HAP-1 (cell line): ENCODE data around the gene S100A2.

Source experiments
- DNase-seq, 2 experiments: peaks; one replicate each; pipeline ENCODE4 v3.0.0-alpha.2; 2016 to 2020; ENCODE audit warnings: low spot score in 2 of 2
- H3K27me3 ChIP-seq: fragments of 250-450 bp; sonication (Bioruptor Pico); 2 replicates; pipeline ENCODE4 v1.5.1; 2020; ENCODE audit warnings: low read depth, mild to moderate bottlenecking, moderate library complexity
- H3K36me3 ChIP-seq: fragments of 250-450 bp; sonication (Bioruptor Pico); replicated peaks from 2 replicates; pipeline ENCODE4 v1.5.1; 2020; ENCODE audit warnings: mild to moderate bottlenecking
- H3K4me1 ChIP-seq: fragments of 250-450 bp; sonication (Bioruptor Pico); 2 replicates; pipeline ENCODE4 v1.5.1; 2020; ENCODE audit warnings: mild to moderate bottlenecking
- H3K4me3 ChIP-seq: fragments of 250-450 bp; sonication (Bioruptor Pico); 2 replicates; pipeline ENCODE4 v1.5.1; 2020; ENCODE audit warnings: mild to moderate bottlenecking, moderate library complexity
- H3K9me3 ChIP-seq: fragments of 250-450 bp; sonication (Bioruptor Pico); 2 replicates; pipeline ENCODE4 v1.5.1; 2020; ENCODE audit warnings: mild to moderate bottlenecking, moderate library complexity
- in situ Hi-C: fragments of 300-500 bp; cut with MboI; formaldehyde crosslinking; loops from 3 replicates; pipeline ENCODE4 v1.14.3; 2020; ENCODE audit warnings: low sequenced_read_pairs, inconsistent platforms, mixed read lengths

Gene S100A2

DNA sequence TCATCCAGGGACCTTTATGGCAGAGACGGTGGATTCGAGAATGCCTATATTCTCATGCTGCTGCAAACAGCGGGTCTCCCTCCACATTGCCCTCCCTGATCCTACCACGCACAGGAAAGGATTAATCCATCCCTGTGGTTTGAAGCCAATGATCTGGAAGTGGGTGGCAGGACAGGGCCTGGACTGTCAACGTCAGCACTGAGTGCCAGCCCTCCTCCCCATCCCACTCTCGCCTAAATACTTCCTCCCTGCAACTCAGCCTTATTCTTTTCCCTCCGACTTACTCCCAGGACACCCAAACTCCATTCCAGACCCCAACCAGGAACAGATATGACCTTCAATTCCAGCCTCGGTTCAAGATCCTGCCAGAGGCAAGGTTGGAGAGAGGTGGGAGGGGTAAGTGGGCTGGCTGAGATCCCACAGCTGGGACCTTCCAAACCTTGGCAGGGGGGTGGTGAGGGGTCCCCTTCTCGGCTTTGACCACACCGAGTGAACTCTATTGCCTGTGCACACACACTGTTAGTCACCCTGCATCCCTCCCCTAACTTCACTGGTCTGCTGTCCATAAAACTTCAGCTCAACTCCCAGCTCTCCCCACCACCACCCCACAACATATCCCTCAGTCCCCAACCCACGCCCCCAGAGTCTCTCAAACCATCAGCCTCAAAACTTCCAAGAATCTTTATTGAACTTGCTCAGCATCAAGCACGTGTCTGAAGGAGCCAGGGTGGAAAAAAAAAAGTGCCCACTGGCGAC, 22.5 kb downstream of the S100A2 start:
- no peaks in the 10 kb centered on the region for H3K36me3 ChIP-seq
- H3K27me3 ChIP-seq, result no peaks in the 10 kb centered on the region
- no peak for DNase-seq
- in situ Hi-C loops, result no loop called here
- H3K4me3 ChIP-seq, result no peak overlapping the region
- H3K4me1 ChIP-seq, result peaks cover 16% of the 10 kb centered on the region
- H3K9me3 ChIP-seq, result no peaks in the 10 kb centered on the region

DNA sequence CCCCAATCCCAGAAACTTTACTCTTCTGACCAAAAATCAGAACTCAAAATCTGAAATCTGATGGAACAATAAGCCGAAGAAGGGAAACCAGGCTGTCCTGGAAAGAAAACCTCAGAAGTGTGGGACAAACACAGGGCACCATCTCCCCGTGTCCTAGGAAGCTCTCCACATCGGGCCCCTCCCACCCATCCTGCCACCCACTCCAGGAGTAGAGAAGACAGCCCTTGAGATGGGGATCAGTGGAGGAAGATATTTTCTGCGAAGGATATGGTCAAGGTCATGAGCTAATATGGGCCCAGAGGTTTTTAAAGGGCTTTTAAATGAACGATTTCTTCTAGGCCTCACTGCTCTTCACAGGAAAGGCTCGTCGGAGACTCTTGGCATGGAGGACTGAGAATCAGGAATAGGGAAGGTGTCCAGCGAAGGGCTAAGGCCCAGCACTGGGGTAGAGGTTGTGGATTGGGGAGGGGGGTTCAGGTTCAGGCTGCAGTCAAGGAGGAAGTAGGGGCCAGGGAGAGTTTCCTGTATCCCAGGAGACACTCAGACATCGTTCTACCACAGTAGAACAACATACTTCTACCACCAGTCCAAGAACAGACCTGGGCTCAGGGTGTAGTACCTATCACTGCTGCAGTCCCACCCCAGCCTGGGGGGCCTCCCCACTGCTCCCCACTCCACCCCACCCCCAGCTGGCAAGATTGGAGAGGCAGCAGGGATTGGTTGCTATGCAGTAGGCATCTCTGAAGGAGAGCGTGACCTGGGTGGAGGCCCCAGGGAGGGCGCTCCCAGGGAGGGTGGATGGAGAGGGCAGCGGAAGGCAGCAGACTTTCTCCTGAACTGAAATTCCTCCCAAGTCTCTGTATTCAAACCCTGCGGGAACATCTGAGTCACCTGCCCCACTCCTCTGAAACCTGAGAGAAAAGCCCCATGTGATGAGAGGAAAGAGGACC, 23.7 kb downstream of the S100A2 start:
- H3K36me3 ChIP-seq, result no peaks in the 10 kb centered on the region
- peaks cover 17% of the 10 kb centered on the region for H3K4me1 ChIP-seq
- in situ Hi-C loops, result no loop called here
- H3K9me3 ChIP-seq, result no peaks in the 10 kb centered on the region
- H3K27me3 ChIP-seq, result no peaks in the 10 kb centered on the region
- H3K4me3 ChIP-seq, result no peak overlapping the region
- DNase-seq, result no peak

DNA sequence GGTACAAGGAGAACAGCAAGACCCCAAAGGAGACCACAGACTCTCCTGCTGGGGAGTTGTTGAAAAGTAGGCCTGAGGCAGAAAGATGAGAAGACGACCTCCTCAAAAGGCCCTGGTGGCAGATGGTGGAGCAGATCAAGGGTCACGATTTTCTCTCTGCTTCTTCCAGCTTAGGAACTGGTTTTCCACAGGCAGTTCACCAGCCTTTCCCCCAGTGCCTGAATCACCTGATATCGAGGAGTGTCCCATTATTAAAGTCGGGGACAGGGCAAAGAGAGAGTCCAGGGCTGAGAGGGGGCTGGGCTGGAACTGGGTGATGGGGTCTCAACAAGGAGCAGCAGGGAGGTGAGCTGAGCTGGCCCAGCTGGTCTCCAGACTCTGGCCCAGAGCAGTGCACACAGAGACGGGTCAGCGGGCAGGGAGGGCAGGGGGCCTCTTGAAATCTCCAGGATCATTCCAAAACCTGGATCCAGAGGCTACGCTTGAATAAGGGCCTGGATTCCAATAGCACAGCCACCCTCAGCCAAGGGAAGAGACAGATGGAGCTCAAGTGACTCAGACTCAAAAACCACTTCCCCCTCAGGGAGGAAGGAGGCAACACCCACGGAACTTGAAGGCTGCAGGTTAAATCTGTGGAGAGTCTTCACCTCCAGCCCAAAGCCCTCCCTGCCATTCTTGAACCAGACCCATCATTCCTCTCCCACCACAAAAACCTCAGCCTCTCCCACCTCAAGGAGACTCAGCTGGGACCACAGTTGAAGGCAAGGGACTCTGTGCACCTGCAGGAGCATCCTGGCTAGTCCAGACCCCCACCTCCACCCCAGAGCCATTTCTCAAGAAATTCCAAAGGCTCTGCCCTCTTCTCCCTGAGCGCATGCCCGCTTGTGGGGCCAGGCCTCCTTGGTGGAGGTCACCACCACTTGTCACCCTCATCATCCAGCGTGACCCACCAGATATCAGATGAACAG, 25.0 kb downstream of the S100A2 start, which contains the start of gene S100A5:
S100A5 (minus strand) TSS at position 541 of the 968 bp plus-strand sequence. CDS start 743 bp downstream, outside the sequence.
- peaks cover 24% of the 10 kb centered on the region for H3K4me1 ChIP-seq
- in situ Hi-C loops, result no loop called here
- H3K27me3 ChIP-seq, result no peaks in the 10 kb centered on the region
- H3K9me3 ChIP-seq, result no peaks in the 10 kb centered on the region
- no peak within 1 kb of the TSS for H3K4me3 ChIP-seq
- H3K36me3 ChIP-seq, result no peaks in the 10 kb centered on the region
- no peak for DNase-seq

DNA sequence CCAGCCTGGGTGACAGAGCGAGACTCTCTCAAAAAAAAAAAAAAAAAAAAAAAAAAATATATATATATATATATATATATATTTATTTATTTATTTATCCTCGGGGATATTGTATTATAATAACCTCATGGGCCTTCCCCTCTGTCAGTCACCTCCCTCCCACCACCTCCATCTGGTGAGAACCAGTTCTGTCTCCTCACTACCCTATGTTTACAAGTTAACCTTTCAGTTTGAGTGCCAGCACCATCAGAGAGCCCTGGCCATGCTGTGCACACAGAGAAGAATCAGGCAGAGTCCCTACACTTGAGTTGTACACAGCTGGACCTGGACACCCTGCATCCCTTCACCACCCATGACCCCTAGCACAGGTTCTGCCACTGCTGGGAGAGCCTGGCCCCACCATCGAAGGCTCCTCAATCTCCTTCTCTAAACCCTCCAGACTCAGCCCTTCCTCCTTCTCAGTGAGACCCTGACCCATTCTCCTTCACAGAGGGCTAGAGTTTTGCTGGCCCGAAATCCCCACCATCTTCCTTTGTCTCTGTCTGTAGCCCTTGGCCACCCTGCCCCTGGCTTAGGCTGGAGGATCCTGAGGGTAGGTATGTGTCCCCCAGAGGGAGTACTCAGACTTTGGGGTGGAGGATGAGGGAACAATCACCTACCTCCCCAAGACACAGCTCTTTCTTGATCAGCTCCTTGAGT, 26.1 kb downstream of the S100A2 start:
- Histone ChIP-seq H3K36me3 (no peaks in the 10 kb centered on the region), H3K9me3 (no peaks in the 10 kb centered on the region), H3K4me1 (peaks cover 15% of the 10 kb centered on the region), H3K4me3 (no peak overlapping the region), H3K27me3 (no peaks in the 10 kb centered on the region)
- in situ Hi-C loops, result no loop called here
- no peak for DNase-seq

DNA sequence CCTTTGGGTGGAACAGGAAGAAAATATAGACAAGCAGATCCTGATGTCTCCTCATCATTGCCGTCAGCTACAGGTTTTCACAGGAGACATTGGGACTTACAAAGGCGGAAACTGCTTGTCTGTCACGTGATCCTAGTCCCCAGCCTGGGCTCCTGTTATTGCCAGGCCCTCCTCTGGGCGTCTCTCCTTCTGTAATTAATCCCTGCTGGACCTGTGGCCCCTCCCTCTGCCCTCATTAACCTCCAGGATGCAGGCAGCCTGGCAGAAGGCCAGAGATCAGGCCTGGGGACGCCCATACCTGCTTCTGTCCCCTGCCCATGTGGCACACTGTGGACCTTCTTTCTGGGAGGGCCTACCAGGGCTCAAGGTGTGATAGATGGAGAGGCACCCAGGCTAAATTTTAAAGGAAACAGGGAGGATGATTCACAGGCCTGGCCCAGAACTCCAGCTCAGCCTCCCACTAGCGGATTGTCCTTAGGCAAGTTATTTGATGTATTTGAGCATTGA, 27.3 kb downstream of the S100A2 start:
- H3K27me3 ChIP-seq, result no peaks in the 10 kb centered on the region
- in situ Hi-C loops, result no loop called here
- no peaks in the 10 kb centered on the region for H3K9me3 ChIP-seq
- DNase-seq, result peak; percentile 43 to 75
- no peak overlapping the region for H3K4me3 ChIP-seq
- peaks cover 13% of the 10 kb centered on the region for H3K4me1 ChIP-seq
- no peaks in the 10 kb centered on the region for H3K36me3 ChIP-seq

DNA sequence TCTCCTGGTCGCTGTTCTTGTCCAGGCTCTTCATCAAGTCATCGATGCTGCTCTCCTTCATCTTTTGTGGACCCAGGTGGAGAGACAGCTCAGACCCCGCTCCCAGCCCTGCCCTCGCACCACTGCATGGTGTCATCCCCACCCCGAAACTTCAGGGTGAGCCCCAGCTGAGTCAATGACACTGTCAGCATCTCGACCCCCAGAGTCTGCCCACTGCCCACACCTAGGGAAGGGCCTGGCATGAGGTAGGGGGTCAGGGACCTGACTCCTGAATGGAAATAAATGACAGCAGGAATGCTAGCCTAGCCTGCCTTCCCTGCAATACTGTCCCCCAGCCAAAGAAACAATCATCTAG, 28.3 kb downstream of the S100A2 start:
- DNase-seq, result no peak
- Histone ChIP-seq H3K4me1 (peaks cover 13% of the 10 kb centered on the region), H3K4me3 (no peak overlapping the region), H3K27me3 (no peaks in the 10 kb centered on the region), H3K36me3 (no peaks in the 10 kb centered on the region), H3K9me3 (no peaks in the 10 kb centered on the region)
- in situ Hi-C loops, result no loop called here

DNA sequence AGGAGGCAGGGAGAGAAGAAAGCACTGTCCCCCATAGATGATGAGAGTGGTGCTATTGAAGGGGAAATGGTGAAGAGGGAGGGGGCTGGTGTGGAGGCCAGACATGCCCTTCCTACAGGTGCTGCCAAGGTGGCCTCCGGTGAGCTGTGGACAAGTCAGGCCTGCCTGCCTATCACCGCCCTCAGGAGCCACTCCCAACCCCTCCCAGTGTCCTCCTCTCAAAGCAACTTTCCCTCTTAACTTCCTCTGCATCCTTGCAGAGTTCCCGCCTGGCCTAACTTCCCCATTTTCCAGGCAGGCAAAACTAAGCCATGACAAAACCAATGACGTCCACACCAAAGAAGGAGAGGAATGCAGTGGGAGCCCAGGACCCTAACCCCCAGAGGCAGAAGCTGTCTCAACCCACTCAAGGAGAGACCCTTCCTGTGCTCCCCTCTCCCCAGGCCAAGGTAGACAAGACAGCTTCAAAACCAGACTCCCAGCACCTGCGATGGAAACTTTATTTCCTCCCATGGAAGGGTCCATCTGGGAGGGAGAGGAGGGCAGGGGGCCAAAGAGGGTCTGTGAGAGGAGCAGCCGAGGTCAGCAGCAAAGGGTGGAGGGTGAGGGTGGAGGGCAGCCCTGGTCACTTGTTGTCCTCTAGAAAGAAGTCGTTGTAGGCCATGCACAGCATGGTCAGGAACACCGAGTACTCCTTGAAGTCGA, 28.8 kb downstream of the S100A2 start:
- Histone ChIP-seq H3K27me3 (no peaks in the 10 kb centered on the region), H3K4me3 (no peak overlapping the region), H3K36me3 (no peaks in the 10 kb centered on the region), H3K4me1 (peaks cover 13% of the 10 kb centered on the region), H3K9me3 (no peaks in the 10 kb centered on the region)
- in situ Hi-C loops, result no loop called here
- no peak for DNase-seq

DNA sequence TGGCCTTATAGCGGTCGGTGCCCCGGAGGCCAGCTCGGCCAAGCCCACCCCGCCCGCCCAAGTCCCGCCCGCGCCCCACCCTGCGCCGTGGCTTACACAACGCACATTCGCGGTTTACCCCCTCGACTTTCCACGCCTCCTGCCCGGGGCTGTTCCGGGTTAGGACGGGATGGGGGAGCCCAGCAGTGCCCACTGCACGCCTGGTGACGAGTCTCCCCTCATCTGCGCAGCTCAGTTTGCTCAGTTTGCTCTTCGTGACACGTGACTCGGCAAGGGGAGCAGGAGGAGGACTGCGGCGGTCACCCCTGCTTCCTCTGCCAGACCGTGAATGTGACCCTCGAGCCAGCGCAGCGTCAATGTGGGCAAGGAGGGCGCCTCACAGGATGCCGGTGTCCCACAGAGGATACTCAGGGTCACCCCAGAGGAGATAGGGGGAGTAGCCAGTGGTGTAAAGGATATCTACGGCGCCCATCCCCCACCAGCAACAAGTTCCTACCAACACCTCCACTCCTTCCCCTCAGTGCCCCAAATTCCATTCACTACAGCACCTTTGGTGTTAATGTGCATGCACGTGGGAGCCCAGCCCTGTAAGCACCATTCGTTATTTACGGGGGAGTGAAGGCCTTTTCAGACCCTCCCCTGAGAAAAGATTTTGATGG, 29.5 kb downstream of the S100A2 start:
- Histone ChIP-seq H3K4me3 (peak overlapping the region; percentile 31), H3K27me3 (no peaks in the 10 kb centered on the region), H3K36me3 (no peaks in the 10 kb centered on the region), H3K9me3 (no peaks in the 10 kb centered on the region), H3K4me1 (peaks cover 13% of the 10 kb centered on the region)
- in situ Hi-C loops, result no loop called here
- DNase-seq, result peak in 1 of 2 experiments; percentile 80

DNA sequence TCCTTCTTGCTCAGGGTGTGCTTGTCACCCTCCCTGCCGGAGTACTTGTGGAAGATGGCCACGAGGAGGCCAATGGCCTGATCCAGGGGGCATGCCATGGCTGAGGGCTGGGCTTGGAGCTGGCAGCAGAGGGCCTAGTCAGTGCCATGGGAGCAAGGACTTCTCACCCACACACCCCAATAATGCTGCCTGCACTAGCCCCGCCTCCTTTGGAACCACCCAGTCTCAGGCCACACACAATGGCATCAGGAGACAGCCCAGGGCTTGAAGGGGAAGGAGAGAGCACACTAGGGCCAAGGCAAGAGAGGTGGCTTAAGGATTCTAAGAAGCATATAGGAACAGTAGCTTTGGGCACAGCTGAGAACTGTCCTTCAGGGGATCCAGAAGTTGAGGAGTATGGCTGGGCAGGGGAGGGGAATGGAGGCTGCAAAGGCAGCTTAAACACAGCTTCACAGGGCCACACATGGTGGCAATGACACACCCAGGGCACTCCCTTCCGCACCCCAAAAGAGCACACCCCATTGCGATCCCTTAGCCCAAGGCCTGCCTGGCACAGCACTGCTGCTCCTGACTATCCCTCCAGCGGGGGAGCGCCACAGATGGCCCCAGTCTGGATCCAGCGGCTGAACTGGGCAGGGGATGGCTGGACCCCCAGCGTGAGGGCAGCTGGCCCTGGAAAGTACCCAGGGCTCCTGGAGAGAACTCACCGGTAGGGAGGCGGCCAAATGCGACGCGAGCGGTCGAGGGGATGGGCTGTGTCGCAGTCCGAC, 30.2 kb downstream of the S100A2 start, which contains the start of gene S100A6:
S100A6 (minus strand) TSS at position 750 of the 770 bp plus-strand sequence; CDS start at position 98, 652 bp downstream.
- Histone ChIP-seq H3K4me1 (peaks cover 13% of the 10 kb centered on the region), H3K9me3 (no peaks in the 10 kb centered on the region), H3K36me3 (no peaks in the 10 kb centered on the region), H3K4me3 (peak within 1 kb of the TSS; percentile 31), H3K27me3 (no peaks in the 10 kb centered on the region)
- in situ Hi-C loops, result no loop called here
- DNase-seq, result no peak

DNA sequence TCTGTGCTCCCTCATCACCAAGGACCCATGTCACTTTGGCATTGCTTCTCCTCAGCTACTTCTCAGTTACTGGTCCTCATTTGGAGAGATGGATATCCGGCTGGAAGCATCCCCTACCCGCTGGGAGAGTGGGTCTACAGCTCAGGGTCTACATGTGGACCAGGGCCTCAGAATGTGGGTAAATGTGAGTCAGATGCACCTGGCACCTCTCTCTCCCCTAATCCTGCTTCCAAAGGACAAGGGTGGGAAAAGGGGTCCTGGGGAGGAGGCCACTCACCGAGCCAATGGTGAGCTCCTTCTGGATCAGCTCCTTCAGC, 30.8 kb downstream of the S100A2 start:
- Histone ChIP-seq H3K4me1 (peaks cover 13% of the 10 kb centered on the region), H3K27me3 (no peaks in the 10 kb centered on the region), H3K4me3 (no peak overlapping the region), H3K9me3 (no peaks in the 10 kb centered on the region), H3K36me3 (no peaks in the 10 kb centered on the region)
- in situ Hi-C loops, result no loop called here
- DNase-seq, result no peak

DNA sequence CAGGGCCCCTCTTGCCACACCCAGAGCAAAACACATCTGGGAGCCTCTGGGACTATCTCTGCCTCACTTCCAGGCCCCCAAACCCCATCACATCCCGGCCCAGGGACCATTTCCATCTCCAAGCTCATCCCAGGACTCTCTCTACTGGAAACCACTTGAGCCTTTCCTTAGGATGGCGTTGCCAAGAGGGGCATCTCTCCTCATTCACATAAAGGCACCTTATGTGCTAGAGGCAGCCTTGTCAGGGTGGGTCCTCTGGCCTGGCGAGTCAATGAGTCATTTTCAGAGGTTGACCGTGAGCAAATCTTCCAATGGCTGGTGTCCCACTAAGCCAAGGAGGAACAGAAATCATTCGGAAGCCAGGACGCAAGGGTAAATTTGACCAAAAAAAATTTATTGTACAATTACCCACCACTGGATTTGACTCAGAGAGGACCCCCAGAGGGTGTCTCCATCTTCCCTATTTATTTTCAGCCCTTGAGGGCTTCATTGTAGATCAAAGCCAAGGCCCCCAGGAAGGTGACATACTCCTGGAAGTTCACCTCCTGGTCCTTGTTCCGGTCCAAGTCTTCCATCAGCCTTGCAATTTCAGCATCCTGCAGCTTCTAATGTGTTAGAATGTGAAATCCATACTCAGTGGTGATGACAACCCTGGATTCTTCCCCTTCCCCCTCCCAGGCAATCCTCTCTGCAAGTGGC, 31.3 kb downstream of the S100A2 start:
- DNase-seq, result no peak
- Histone ChIP-seq H3K36me3 (no peaks in the 10 kb centered on the region), H3K4me3 (no peak overlapping the region), H3K27me3 (no peaks in the 10 kb centered on the region), H3K9me3 (no peaks in the 10 kb centered on the region), H3K4me1 (peaks cover 13% of the 10 kb centered on the region)
- in situ Hi-C loops, result no loop called here
